ENCODE data around the gene PRR3. TPM values are rescaled to one million over a fixed set of nuclear protein-coding genes. Genes with fewer than 3 reads are reported as not detected.
A peak's percentile ranks its signal among the peaks of the same experiment; 100 is the strongest.

The PRR3 gene
- total RNA-seq, 4 donors from 2014 or later: 0.75 to 1.6 (median 1.3) TPM

GRCh38 chr6:30542404-30542725 is 14.7 kb upstream of the PRR3 start:
- in situ Hi-C loops (cut with MboI; ENCODE audit: low sequenced_read_pairs in 4 of 4) (loop anchor here in 2 of 4 donors (5.0 to 25.0 kb wide), 2 partner anchors 60 to 545 kb away; no protein-coding TSS in a partner anchor), intact Hi-C loops (cut with DNase I; ENCODE audit: low total_unique reads) (loop anchor here (5.0 kb wide), 4 partner anchors 55 to 545 kb away; partner anchors contain the start of genes DHX16 and HLA-E)
- Histone ChIP-seq H3K27ac (peak overlapping the region in 3 of 4 donors; percentile 48 to 59 (median 53)), H3K36me3 (peaks cover 0 to 9% of the 10 kb centered on the region in 2 donors), H3K4me1 (peaks cover 5 to 13% of the 10 kb centered on the region in 2 donors), H3K27me3 (no peaks in the 10 kb centered on the region), H3K4me3 (peak overlapping the region in 3 of 4 donors; percentile 36 to 52 (median 40)), H3K9me3 (no peaks in the 10 kb centered on the region)
- TF ChIP-seq POLR2A (IDR thresholded peaks at IDR 0.05) (no peak), CTCF (IDR thresholded peaks at IDR 0.05 in 4 of 5, conservative IDR thresholded peaks at IDR 0.05 in 1 of 5) (no peak)
- no peak for DNase-seq
- ATAC-seq: no peak

GRCh38 chr6:30542915-30543314 is 14.2 kb upstream of the PRR3 start:
- no peaks in the 10 kb centered on the region for H3K27me3 ChIP-seq
- peak overlapping the region in 3 of 4 donors; percentile 48 to 59 (median 53) for H3K27ac ChIP-seq
- no peaks in the 10 kb centered on the region for H3K9me3 ChIP-seq
- TF ChIP-seq CTCF (IDR thresholded peaks at IDR 0.05 in 4 of 5, conservative IDR thresholded peaks at IDR 0.05 in 1 of 5): no peak
- no peak for TF ChIP-seq POLR2A (IDR thresholded peaks at IDR 0.05)
- ATAC-seq (no peak), DNase-seq (no peak)
- intact Hi-C loops (cut with DNase I; ENCODE audit: low total_unique reads) (loop anchor here (5.0 kb wide), 4 partner anchors 56 to 544 kb away; partner anchors contain the start of genes DHX16 and HLA-E), in situ Hi-C loops (cut with MboI; ENCODE audit: low sequenced_read_pairs in 4 of 4) (loop anchor here in 2 of 4 donors (5.0 to 25.0 kb wide), 2 partner anchors 61 to 544 kb away; no protein-coding TSS in a partner anchor)
- H3K36me3 ChIP-seq: peaks cover 0 to 9% of the 10 kb centered on the region in 2 donors
- H3K4me1 ChIP-seq: peaks cover 5 to 13% of the 10 kb centered on the region in 2 donors
- H3K4me3 ChIP-seq: no peak overlapping the region

GRCh38 chr6:30543821-30544220 is 13.3 kb upstream of the PRR3 start:
- intact Hi-C loops (cut with DNase I; ENCODE audit: low total_unique reads) (loop anchor here (5.0 kb wide), 4 partner anchors 57 to 543 kb away; partner anchors contain the start of genes DHX16 and HLA-E), in situ Hi-C loops (cut with MboI; ENCODE audit: low sequenced_read_pairs in 4 of 4) (loop anchor here in 2 of 4 donors (5.0 to 25.0 kb wide), 2 partner anchors 62 to 543 kb away; no protein-coding TSS in a partner anchor)
- Histone ChIP-seq H3K9me3 (no peaks in the 10 kb centered on the region), H3K4me3 (no peak overlapping the region), H3K27ac (peak overlapping the region in 1 of 4 donors; percentile 16), H3K4me1 (peaks cover 5 to 17% of the 10 kb centered on the region in 2 donors), H3K27me3 (no peaks in the 10 kb centered on the region), H3K36me3 (peaks cover 0 to 9% of the 10 kb centered on the region in 2 donors)
- no peak for ATAC-seq
- DNase-seq: no peak
- TF ChIP-seq POLR2A (IDR thresholded peaks at IDR 0.05) (no peak), CTCF (IDR thresholded peaks at IDR 0.05 in 4 of 5, conservative IDR thresholded peaks at IDR 0.05 in 1 of 5) (no peak)

GRCh38 chr6:30544666-30545272 is 12.3 kb upstream of the PRR3 start:
- DNase-seq (no peak), ATAC-seq (peak; percentile 35 to 39)
- H3K9me3 ChIP-seq: no peaks in the 10 kb centered on the region
- H3K4me1 ChIP-seq: peaks cover 5 to 23% of the 10 kb centered on the region in 2 donors
- intact Hi-C loops (cut with DNase I; ENCODE audit: low total_unique reads): loop anchor here (5.0 kb wide), 4 partner anchors 57 to 543 kb away; partner anchors contain the start of genes DHX16 and HLA-E
- H3K36me3 ChIP-seq: peaks cover 0 to 9% of the 10 kb centered on the region in 2 donors
- no peaks in the 10 kb centered on the region for H3K27me3 ChIP-seq
- H3K27ac ChIP-seq: peak overlapping the region in 1 of 4 donors; percentile 16
- in situ Hi-C loops (cut with MboI; ENCODE audit: low sequenced_read_pairs in 4 of 4): loop anchor here in 2 of 4 donors (5.0 to 25.0 kb wide), 2 partner anchors 62 to 543 kb away; no protein-coding TSS in a partner anchor
- peak; percentile 51 to 76 (median 63) for TF ChIP-seq CTCF (IDR thresholded peaks at IDR 0.05 in 4 of 5, conservative IDR thresholded peaks at IDR 0.05 in 1 of 5)
- TF ChIP-seq POLR2A (IDR thresholded peaks at IDR 0.05): no peak
- no peak overlapping the region for H3K4me3 ChIP-seq

All from gastrocnemius medialis (tissue), 4 donors.